Pancreas (tissue), 10 donors: ENCODE results near the gene GALNT9. TPM values are rescaled to one million over a fixed set of nuclear protein-coding genes. Genes with fewer than 3 reads are reported as not detected.
A peak's percentile ranks its signal among the peaks of the same experiment; 100 is the strongest.

Experiments used
- ATAC-seq, 4 donors: fragments of 200-7000 bp; cut with Tn5 transposase; one replicate each; pipeline versions ENCODE4 v1.8.0 to v1.9.1; 2020; ENCODE audit warnings: mild to moderate bottlenecking in 4 of 4, moderate library complexity in 4 of 4
- DNase-seq, 6 donors: peaks; one replicate each; pipeline ENCODE4 v3.0.0-alpha.2; 2020
- FAIRE-seq: peaks from 2 replicates; lab custom pipeline; 2012; peaks lifted over from hg19 to GRCh38; lab: Jason Lieb, UNC
- H3K27ac ChIP-seq, 4 donors: fragments of 200-600 bp; sonication (generic); 1 replicate in 3 of 4; 2 replicates in 1 of 4; pipeline versions ENCODE4 v1.5.0 to v1.8.0; 2020
- H3K27me3 ChIP-seq, 4 donors: fragments of 200-600 bp; one replicate each; pipeline ENCODE4 v1.8.0; 2021
- H3K36me3 ChIP-seq, 3 donors: fragments of 200-600 bp; sonication (generic) in 1 of 3; one replicate each; pipeline versions ENCODE4 v1.5.0 to v1.8.0; 2020 to 2021
- H3K4me1 ChIP-seq, 3 donors: fragments of 200-600 bp; one replicate each; pipeline ENCODE4 v1.8.0; 2021
- H3K4me3 ChIP-seq, 4 donors: fragments of 200-600 bp; sonication (generic) in 2 of 4; one replicate each; pipeline versions ENCODE4 v1.5.0 to v1.8.0; 2020 to 2021
- H3K9me3 ChIP-seq, 4 donors: fragments of 200-600 bp; one replicate each; pipeline ENCODE4 v1.8.0; 2021
- CTCF ChIP-seq, 4 donors: fragments of 200-600 bp; sonication (generic) in 3 of 4; IDR thresholded peaks; one replicate each; pipeline versions ENCODE4 v1.5.0 to v1.8.0; 2021; ENCODE audit warnings: antibody characterized with exemption in 4 of 4
- WGBS, 2 donors: extraction: QIAGEN DNeasy Blood & Tissue Kit; methylation state at CpG; one replicate each; pipeline ENCODE4 v1.1.7; 2013; 5-methylcytosine and 5-hydroxymethylcytosine counted together
- intact Hi-C, 3 donors: fragments of 100-400 bp; cut with DNase I; formaldehyde crosslinking; loops; one replicate each; pipeline versions ENCODE4 v1.11.1 to v1.14.2; 2022
- polyA plus RNA-seq, 2 donors: library from polyadenylated mRNA; stranded (reverse); fragments of 200-250 nt; gene quantifications; one replicate each; pipeline ENCODE4 v1.2.3, GENCODE V29; 2013
- total RNA-seq, 6 donors: library from RNA; stranded (reverse); fragmentation: NEBNext Ultra II Directional in 4 of 6; extraction: Animal tissue kit (Norgen Biotek cat#: 25700) in 4 of 6; gene quantifications; one replicate each; pipeline versions ENCODE4 v1.2.1 to v1.2.4, GENCODE V29; 2021 to 2023
- donor health status: healthy with polysubstance abuse.
- donor health status: DM: no; HTN: no; CAD: no; lungs with moderate emphysema.
- donor health status: DM: no; HTN: no; CAD: no.
- donor health status: control.
- donor health status: control.
- donor health status: Bipolar disorder and iron deficiency.
- donor health status: DM: yes; HTN: yes; CAD: no.
- donor health status: DM: no; HTN: no; CAD: no.
- donor health status: DM: no; HTN: no; CAD: no.
- donor health status: DM: yes; HTN: yes; CAD: no.

The GALNT9 gene
- total and polyA plus RNA-seq, 8 donors: 0.09 to 0.46 (median 0.25) TPM; not detected in 5

DNA sequence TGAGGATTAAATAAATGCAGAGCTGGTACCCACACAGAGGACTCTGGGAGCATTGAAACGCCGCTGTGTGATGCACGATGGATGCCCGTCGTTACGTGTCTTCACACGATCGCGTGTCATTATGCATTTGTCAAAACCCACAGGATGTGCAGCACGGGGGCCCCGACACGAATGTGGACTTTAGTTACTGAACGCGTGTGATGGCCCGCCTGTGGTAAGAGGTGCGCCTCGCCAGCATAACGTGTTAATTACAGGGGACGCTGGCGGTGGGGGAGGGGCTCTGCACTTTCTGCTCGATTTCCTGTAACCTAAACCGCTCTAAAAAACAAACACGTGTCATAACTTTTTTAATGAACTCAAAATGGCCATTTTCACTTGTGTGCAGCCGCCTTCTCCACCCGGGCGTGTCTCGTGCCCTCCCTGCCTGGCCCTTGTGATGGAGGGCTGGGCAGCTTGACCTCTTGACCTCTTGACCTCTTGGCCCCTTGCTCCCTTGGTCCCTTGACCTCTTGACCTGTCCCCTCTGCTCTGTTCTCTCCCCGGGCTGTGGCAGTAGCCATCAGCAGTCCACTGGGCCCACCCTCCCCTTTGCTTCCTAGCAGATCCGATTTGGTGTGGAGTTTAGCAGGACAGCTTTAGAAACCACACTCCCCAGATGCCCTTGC lies 33.7 kb upstream of the GALNT9 start:
- H3K4me3 ChIP-seq: no peak overlapping the region
- no peaks in the 10 kb centered on the region for H3K4me1 ChIP-seq
- no peak for TF ChIP-seq CTCF (IDR thresholded peaks at IDR 0.05)
- DNase-seq (peak in 1 of 6 donors; percentile 38), ATAC-seq (no peak), FAIRE-seq (no peak)
- no peak overlapping the region for H3K27ac ChIP-seq
- intact Hi-C loops: no loop called here
- WGBS, 2 donors: 80 to 82% methylated on average over 29 of the region's 29 CpGs
- no peaks in the 10 kb centered on the region for H3K27me3 ChIP-seq
- no peaks in the 10 kb centered on the region for H3K9me3 ChIP-seq
- no peaks in the 10 kb centered on the region for H3K36me3 ChIP-seq

DNA sequence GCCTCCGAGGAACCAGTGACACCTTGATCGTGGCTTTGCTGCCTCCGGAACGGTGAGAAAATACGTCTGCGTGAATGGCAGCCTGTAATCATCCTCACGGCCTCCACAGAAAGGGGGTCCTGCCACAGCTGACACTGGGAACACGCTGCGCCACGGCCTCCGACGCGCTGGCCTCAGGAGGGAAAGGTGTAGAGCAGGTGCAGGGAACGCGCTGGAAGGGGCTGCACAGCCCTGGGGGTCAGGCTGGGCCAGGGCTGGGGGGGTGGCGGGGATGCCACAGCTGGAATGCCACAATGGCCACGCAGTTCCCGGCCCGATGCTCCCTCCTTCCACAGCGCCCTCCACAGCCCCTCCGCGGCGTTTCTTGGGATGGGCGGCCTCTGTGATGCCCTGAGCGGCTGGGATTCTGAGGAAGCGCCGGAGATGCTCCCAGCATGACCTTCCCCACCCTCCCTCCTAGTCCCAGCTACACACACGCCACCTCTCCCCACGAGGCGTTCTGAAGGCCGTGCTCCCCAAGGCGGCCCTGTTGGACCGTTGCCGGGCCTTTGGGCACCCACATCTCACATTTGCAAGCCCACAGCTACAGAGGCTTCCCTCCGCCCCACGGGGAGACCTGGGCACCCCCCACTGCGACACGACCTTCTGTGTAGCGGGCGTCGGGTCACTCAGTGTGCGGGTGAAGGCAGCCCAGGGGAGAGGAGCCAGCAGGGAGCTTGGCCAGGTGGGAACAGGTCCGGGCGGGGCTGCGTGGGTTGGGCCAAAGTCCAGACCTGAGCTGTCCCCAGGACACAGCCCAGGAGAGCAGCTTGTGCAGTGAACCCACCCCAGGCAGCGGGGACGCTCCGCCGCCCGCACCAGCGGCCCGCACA lies 31.8 kb upstream of the GALNT9 start:
- DNase-seq (peak in 1 of 6 donors; percentile 30), ATAC-seq (no peak), FAIRE-seq (no peak)
- Histone ChIP-seq H3K27ac (no peak overlapping the region), H3K27me3 (no peaks in the 10 kb centered on the region), H3K36me3 (no peaks in the 10 kb centered on the region), H3K4me1 (no peaks in the 10 kb centered on the region), H3K4me3 (no peak overlapping the region), H3K9me3 (no peaks in the 10 kb centered on the region)
- no peak for TF ChIP-seq CTCF (IDR thresholded peaks at IDR 0.05)
- 75 to 80% methylated on average over 46 to 52 of the region's 52 CpGs for WGBS, 2 donors
- intact Hi-C loops: no loop called here

DNA sequence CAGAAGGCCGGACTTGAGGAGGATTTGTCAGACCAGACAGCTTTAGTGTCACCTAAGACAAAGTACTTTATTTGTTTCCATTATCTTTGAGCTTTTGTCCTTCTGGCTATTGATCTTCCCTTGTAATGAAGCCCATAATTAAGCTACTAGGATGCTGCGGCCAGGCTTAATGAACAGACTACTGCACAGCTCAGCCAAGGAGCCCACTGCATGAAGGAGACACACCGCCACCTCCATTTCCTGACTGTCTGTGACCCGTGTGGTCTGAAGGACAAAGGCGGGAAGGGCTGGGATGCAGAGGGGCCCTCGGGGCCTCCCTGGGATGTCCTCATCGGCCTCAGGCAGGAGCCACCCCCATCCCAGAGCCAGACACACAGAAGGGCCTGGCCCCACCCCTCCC lies 31.0 kb upstream of the GALNT9 start:
- H3K4me3 ChIP-seq: no peak overlapping the region
- no peaks in the 10 kb centered on the region for H3K9me3 ChIP-seq
- intact Hi-C loops: no loop called here
- H3K36me3 ChIP-seq: no peaks in the 10 kb centered on the region
- no peaks in the 10 kb centered on the region for H3K27me3 ChIP-seq
- TF ChIP-seq CTCF (IDR thresholded peaks at IDR 0.05): no peak
- DNase-seq (no peak), ATAC-seq (no peak), FAIRE-seq (no peak)
- no peak overlapping the region for H3K27ac ChIP-seq
- no peaks in the 10 kb centered on the region for H3K4me1 ChIP-seq
- WGBS, 2 donors: 69 to 71% methylated on average over 7 of the region's 7 CpGs

GRCh38 chr12:132359971-132360370 lies 30.6 kb upstream of the GALNT9 start:
- Histone ChIP-seq H3K9me3 (no peaks in the 10 kb centered on the region), H3K27me3 (no peaks in the 10 kb centered on the region), H3K4me1 (no peaks in the 10 kb centered on the region), H3K27ac (no peak overlapping the region), H3K4me3 (no peak overlapping the region), H3K36me3 (no peaks in the 10 kb centered on the region)
- DNase-seq: peak in 1 of 6 donors; percentile 35
- FAIRE-seq: no peak
- WGBS, 2 donors: 66 to 72% methylated on average over 16 of the region's 16 CpGs
- no peak for ATAC-seq
- no peak for TF ChIP-seq CTCF (IDR thresholded peaks at IDR 0.05)
- intact Hi-C loops: no loop called here
